Prostate gland (tissue), 2 donors: ENCODE measurements around the gene AACS.

Experiments used
- POLR2A ChIP-seq: fragments of 450-650 bp; IDR thresholded peaks from one replicate; pipeline ENCODE4 v1.6.1; 2016; ENCODE audit warnings: antibody characterized with exemption, mild to moderate bottlenecking
- POLR2AphosphoS5 ChIP-seq: sonication (generic); formaldehyde crosslinking; IDR thresholded peaks from one replicate; pipeline ENCODE4 v1.6.1; 2017; ENCODE audit warnings: antibody characterized with exemption
- TF ChIP-seq, protein P1 (sequence below), 4 experiments: fragments of 200-600 bp in 2 of 4; fragments of 450-650 bp in 2 of 4; sonication (generic) in 2 of 4; IDR thresholded peaks; 1 replicate in 3 of 4; 2 replicates in 1 of 4; pipeline ENCODE4 v1.5.1; 2016 to 2019; ENCODE audit warnings: antibody characterized with exemption in 4 of 4, mild to moderate bottlenecking in 2 of 4, moderate library complexity in 2 of 4

DNA sequence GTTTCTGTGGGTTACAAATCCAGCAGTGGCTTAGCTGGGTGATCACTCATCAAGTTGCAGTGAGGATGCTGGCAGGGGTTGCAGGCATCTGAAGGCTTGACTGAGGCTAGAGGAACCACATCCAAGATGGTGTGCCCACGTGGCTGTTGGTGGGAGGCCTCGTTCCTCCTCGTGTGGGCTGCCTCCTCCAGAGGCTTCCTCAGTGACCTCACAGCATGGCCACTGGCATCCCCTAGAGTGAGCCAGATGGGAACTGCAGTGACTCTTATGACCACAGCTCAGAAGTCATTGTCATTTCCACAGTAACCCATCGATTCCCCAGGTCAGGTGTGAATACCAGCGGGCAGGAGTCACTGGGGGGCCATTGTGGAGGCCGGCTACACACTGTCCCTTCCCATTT, 17.8 kb downstream of the AACS start:
- TF ChIP-seq, protein P1, sequence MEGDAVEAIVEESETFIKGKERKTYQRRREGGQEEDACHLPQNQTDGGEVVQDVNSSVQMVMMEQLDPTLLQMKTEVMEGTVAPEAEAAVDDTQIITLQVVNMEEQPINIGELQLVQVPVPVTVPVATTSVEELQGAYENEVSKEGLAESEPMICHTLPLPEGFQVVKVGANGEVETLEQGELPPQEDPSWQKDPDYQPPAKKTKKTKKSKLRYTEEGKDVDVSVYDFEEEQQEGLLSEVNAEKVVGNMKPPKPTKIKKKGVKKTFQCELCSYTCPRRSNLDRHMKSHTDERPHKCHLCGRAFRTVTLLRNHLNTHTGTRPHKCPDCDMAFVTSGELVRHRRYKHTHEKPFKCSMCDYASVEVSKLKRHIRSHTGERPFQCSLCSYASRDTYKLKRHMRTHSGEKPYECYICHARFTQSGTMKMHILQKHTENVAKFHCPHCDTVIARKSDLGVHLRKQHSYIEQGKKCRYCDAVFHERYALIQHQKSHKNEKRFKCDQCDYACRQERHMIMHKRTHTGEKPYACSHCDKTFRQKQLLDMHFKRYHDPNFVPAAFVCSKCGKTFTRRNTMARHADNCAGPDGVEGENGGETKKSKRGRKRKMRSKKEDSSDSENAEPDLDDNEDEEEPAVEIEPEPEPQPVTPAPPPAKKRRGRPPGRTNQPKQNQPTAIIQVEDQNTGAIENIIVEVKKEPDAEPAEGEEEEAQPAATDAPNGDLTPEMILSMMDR (IDR thresholded peaks at IDR 0.05) = no peak
- TF ChIP-seq POLR2AphosphoS5 (no peak), POLR2A (no peak)
